Measurements from ENCODE around the gene DDX4. TPM values are rescaled to one million over a fixed set of nuclear protein-coding genes. Genes with fewer than 3 reads are reported as not detected.
"Not testable (repeated sequence)": the region's sequence is repeated elsewhere in the genome, so short reads cannot be mapped to it uniquely, and the experiment has no call there.

Gene DDX4
- polyA plus RNA-seq (2011; rRNA removed) = not detected in 2 replicates
- polyA minus RNA-seq (2011; rRNA and poly(A)+ RNA removed) = not detected in 2 replicates

DNA sequence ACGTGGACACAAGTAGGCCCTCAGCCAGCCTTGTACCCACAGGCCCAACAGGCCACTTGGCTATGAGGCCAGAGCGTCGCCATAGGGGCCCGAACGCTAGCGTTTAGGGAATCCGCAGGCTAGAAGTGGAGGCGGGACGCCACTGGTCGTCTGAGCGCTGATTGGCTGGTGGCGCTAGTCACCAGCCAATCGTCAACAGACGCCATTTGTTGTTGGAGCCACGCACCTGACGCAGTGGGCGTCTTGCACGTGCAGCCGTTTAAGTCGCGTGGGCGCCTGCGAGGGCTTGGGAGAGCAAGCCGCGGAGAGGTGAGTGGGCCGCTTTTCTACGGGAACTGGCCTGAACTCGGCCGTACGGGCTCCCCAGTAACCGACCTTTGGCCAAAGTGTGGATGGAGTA lies at the start of gene DDX4:
DDX4 (plus strand) TSS at position 269 of the 400 bp plus-strand sequence. CDS start 903 bp downstream, outside the sequence.
- H3K36me3 ChIP-seq (ENCODE audit: control insufficient read depth, insufficient read depth, low read length) = no peaks in the 10 kb centered on the region
- no peak within 1 kb of the TSS for H3K4me3 ChIP-seq (ENCODE audit: low read depth, low read length)
- peaks cover under 1% of the 10 kb centered on the region; the same call in 1 of the 2 replicates for H3K27me3 ChIP-seq (ENCODE audit: control insufficient read depth, insufficient read depth, low read length)
- CTCF ChIA-PET = no interaction called here
- TF ChIP-seq CTCF (IDR thresholded peaks at IDR 0.05; ENCODE audit: insufficient read depth, low read depth, low read length) = no peak
- POLR2A ChIA-PET = no interaction called here
- no peak for DNase-seq (ENCODE audit: low read depth)

DNA sequence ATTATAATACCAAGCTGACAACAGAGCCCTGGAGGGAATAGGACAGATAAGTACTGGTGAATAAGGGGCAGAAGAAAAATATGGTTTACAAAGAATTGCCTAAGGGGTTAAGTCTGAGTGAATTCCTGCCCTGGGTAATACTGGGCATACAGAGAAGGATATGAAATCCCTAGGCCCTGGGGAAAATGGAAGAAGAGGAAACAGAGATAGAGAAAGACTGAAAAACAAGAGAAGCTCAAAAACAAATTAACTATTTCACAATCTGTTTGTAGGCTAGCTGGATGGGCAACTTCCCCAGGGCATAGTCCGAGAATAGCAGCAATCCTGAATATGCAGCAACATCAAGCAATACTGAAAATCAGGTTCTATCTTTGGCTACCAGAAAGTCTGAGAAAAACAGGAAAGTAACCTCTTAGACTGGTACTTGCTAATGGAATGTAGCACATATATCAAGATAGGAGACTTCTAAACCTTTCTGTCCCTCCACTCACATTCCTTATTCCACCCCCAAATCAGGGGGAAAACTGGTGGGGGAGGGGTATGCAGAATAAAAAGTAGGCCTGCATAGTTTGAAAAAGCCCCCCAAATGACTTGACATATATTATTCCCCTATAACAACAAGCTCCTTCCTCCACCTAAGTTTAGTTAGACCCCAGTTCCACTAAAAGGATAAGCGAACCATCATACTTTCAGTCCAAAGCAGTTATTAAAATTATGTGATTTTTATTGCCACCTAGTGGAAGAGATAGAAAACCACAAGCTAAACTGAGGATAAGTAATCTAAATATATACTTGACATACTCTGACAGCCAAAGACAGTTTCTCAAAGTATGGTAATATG lies 46.4 kb upstream of the DDX4 start:
- CTCF ChIA-PET = interaction anchor here (0.6 to 5.0 kb wide), 26 partner anchors 9 to 368 kb away, joined by 3 to 53 read pairs (median 3); partner anchors contain the start of gene PLPP1
- no peaks in the 10 kb centered on the region for H3K27me3 ChIP-seq (ENCODE audit: control insufficient read depth, insufficient read depth, low read length)
- no peak overlapping the region for H3K4me3 ChIP-seq (ENCODE audit: low read depth, low read length)
- no peaks in the 10 kb centered on the region; the same call in 1 of the 2 replicates for H3K36me3 ChIP-seq (ENCODE audit: control insufficient read depth, insufficient read depth, low read length)
- TF ChIP-seq CTCF (IDR thresholded peaks at IDR 0.05; ENCODE audit: insufficient read depth, low read depth, low read length) = peak; percentile 38
- DNase-seq (ENCODE audit: low read depth) = no peak
- POLR2A ChIA-PET = interaction anchor here (0.6 kb wide), 1 partner anchor 252 kb away, joined by 3 read pairs; no protein-coding TSS in a partner anchor

DNA sequence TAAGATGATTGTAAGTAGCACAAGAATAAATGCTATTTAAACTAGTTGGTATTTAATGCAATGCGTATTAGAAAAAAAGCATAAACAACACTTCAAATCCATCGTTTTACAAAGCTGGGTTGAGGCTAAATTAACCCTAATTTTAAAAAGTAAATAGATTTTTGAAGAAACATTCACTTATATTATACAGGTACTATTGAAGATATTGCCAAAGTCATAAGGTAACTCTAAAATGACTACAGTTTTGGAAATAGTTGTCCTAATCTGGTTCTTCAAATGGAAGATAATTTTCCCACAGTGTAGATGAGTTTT lies 45.8 kb upstream of the DDX4 start:
- DNase-seq (ENCODE audit: low read depth) = no peak
- TF ChIP-seq CTCF (IDR thresholded peaks at IDR 0.05; ENCODE audit: insufficient read depth, low read depth, low read length) = no peak
- ChIA-PET POLR2A (interaction anchor here (0.6 kb wide), 1 partner anchor 253 kb away, joined by 3 read pairs; no protein-coding TSS in a partner anchor), CTCF (interaction anchor here (0.6 to 5.0 kb wide), 26 partner anchors 9 to 375 kb away, joined by 3 to 53 read pairs (median 4); partner anchors contain the start of gene PLPP1)
- Histone ChIP-seq H3K36me3 (ENCODE audit: control insufficient read depth, insufficient read depth, low read length) (no peaks in the 10 kb centered on the region; the same call in 1 of the 2 replicates), H3K27me3 (ENCODE audit: control insufficient read depth, insufficient read depth, low read length) (no peaks in the 10 kb centered on the region), H3K4me3 (ENCODE audit: low read depth, low read length) (no peak overlapping the region)

DNA sequence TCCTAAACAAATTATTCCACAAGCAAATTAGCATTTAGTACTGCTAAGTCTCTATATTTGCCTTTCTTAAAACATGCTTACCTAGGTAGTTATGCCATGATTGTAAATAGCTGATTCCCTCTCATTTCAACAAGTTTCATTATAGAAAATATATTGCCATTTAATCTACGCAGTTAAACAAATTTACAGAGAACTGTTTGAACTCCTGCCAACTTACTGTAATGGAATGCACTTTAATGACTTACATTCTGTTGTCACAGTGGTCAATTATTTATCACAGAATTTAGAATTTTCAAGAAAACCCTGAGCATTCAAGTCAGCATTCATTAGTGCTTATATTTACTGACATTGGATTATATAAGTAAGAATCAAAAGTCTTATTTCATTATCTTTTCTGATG lies 45.4 kb upstream of the DDX4 start:
- ChIA-PET CTCF (interaction anchor here (0.6 to 5.0 kb wide), 23 partner anchors 9 to 375 kb away, joined by 3 to 53 read pairs (median 4); partner anchors contain the start of gene PLPP1), POLR2A (interaction anchor here (0.6 kb wide), 1 partner anchor 253 kb away, joined by 3 read pairs; no protein-coding TSS in a partner anchor)
- DNase-seq (ENCODE audit: low read depth) = no peak
- no peaks in the 10 kb centered on the region for H3K27me3 ChIP-seq (ENCODE audit: control insufficient read depth, insufficient read depth, low read length)
- H3K4me3 ChIP-seq (ENCODE audit: low read depth, low read length) = no peak overlapping the region
- no peak for TF ChIP-seq CTCF (IDR thresholded peaks at IDR 0.05; ENCODE audit: insufficient read depth, low read depth, low read length)
- no peaks in the 10 kb centered on the region; the same call in 1 of the 2 replicates for H3K36me3 ChIP-seq (ENCODE audit: control insufficient read depth, insufficient read depth, low read length)

DNA sequence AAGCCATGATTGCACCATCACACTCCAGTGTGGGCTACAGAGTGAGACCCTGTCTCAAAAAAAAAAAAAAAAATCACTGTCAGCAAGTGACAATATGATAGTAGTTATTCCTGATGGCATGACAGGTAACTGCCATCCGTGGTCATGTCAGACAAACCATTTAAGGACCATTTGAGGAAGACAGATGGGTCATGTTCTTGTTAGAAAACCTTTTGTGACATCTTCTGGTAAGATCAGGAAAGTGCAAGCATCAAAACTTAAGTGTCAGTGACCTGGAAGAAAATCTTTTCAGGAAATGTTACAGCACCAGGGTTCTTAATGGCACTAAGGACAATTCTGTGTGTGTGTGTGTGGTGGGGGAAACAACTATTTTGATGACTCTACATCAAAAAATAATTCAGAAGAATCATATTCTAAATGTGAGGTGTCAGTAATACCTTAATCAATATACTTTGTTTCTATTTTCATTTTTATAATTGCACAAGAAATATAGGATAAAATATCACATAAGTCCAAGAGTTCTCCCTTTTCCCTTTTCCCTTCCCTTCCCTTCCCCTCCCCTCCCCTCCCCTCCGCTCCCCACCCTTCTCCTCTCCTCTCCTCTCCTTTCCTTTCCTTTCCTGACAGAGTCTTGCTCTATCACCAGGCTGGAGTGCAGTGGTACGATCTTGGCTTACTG lies 43.6 kb upstream of the DDX4 start:
- ChIA-PET POLR2A (no interaction called here), CTCF (interaction anchor here (1.1 to 5.0 kb wide), 2 partner anchors 275 to 290 kb away, joined by 5 to 53 read pairs; no protein-coding TSS in a partner anchor)
- H3K4me3 ChIP-seq (ENCODE audit: low read depth, low read length) = no peak overlapping the region
- no peak for DNase-seq (ENCODE audit: low read depth)
- no peaks in the 10 kb centered on the region for H3K36me3 ChIP-seq (ENCODE audit: control insufficient read depth, insufficient read depth, low read length)
- peak; percentile 47 for TF ChIP-seq CTCF (IDR thresholded peaks at IDR 0.05; ENCODE audit: insufficient read depth, low read depth, low read length)
- H3K27me3 ChIP-seq (ENCODE audit: control insufficient read depth, insufficient read depth, low read length) = no peaks in the 10 kb centered on the region

DNA sequence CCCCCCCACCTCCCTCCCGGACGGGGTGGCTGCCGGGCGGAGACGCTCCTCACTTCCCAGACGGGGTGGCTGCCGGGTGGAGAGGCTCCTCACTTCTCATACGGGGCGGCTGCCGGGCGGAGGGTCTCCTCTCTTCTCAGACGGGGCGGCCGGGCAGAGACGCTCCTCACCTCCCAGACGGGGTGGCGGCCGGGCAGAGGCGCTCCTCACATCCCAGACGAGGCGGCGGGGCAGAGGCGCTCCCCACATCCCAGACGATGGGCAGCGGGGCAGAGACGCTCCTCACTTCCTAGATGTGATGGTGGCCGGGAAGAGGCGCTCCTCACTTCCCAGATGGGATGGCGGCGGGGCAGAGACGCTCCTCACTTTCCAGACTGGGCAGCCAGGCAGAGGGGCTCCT lies 41.2 kb upstream of the DDX4 start:
- H3K27me3 ChIP-seq (ENCODE audit: control insufficient read depth, insufficient read depth, low read length); H3K36me3 ChIP-seq (ENCODE audit: control insufficient read depth, insufficient read depth, low read length); POLR2A ChIA-PET; H3K4me3 ChIP-seq (ENCODE audit: low read depth, low read length); CTCF ChIA-PET; DNase-seq (ENCODE audit: low read depth): not testable (repeated sequence)

Measured in BJ (cell line).